Neural cell (in vitro differentiated cells): ENCODE data around the gene PCGF3. TPM values are rescaled to one million over a fixed set of nuclear protein-coding genes. Genes with fewer than 3 reads are reported as not detected.

ENCODE experiments used
- H2AFZ ChIP-seq: fragments of 200-600, 300-800 bp; sonication (generic), shearing (Covaris generic); 2 replicates; pipeline ENCODE4 v1.6.0; 2014; ENCODE audit warnings: low read depth, mild to moderate bottlenecking, antibody characterized with exemption, low read length, moderate library complexity
- H3F3A ChIP-seq: fragments of 200-600 bp; shearing (Covaris generic); 2 replicates; pipeline ENCODE4 v1.6.1; 2016; ENCODE audit warnings: mild to moderate bottlenecking, moderate library complexity, mixed read lengths, antibody characterized with exemption, low read length; ENCODE audit not compliant: insufficient read depth, poor library complexity, severe bottlenecking
- H3K27ac ChIP-seq: fragments of 200-600, 300-800 bp; sonication (generic), shearing (Covaris generic); 2 replicates; pipeline ENCODE4 v1.5.1; 2014; ENCODE audit warnings: mild to moderate bottlenecking, low read length, moderate library complexity
- H3K27me3 ChIP-seq: fragments of 300-800, 200-600 bp; sonication (generic), shearing (Covaris generic); 2 replicates; pipeline ENCODE4 v1.6.0; 2014; ENCODE audit warnings: mild to moderate bottlenecking, low read depth, low read length, moderate library complexity; ENCODE audit not compliant: insufficient read depth
- H3K36me3 ChIP-seq: fragments of 300-800, 200-600 bp; sonication (generic), shearing (Covaris generic); 2 replicates; pipeline ENCODE4 v1.5.1; 2014; ENCODE audit warnings: mild to moderate bottlenecking, antibody characterized with exemption, low read length, moderate library complexity; ENCODE audit not compliant: insufficient read depth
- H3K4me2 ChIP-seq: fragments of 300-800, 200-600 bp; sonication (generic), shearing (Covaris generic); 2 replicates; pipeline ENCODE4 v1.6.0; 2014; ENCODE audit warnings: mild to moderate bottlenecking, low read length
- H3K4me3 ChIP-seq: fragments of 300-800, 200-600 bp; sonication (generic), shearing (Covaris generic); 2 replicates; pipeline ENCODE4 v1.5.1; 2014; ENCODE audit warnings: mild to moderate bottlenecking, low read length, moderate library complexity
- H3K79me2 ChIP-seq: fragments of 200-600 bp; shearing (Covaris generic); replicated peaks from 2 replicates; pipeline ENCODE4 v1.6.0; 2014; ENCODE audit warnings: mild to moderate bottlenecking, low read length, moderate library complexity; ENCODE audit not compliant: insufficient read depth
- H3K9ac ChIP-seq: fragments of 300-800, 200-600 bp; sonication (generic), shearing (Covaris generic); 2 replicates; pipeline ENCODE4 v1.6.1; 2016; ENCODE audit warnings: mild to moderate bottlenecking, low read length, mixed read lengths
- H3K9me2 ChIP-seq: fragments of 200-600 bp; shearing (Covaris generic); 2 replicates; pipeline ENCODE4 v1.6.1; 2016; ENCODE audit warnings: mild to moderate bottlenecking, low read length, mixed read lengths; ENCODE audit not compliant: insufficient read depth
- H3K9me3 ChIP-seq: fragments of 200-600, 300-800 bp; sonication (generic), shearing (Covaris generic); 2 replicates; pipeline ENCODE4 v1.6.1; 2016; ENCODE audit warnings: mild to moderate bottlenecking, mixed run types, low read length, moderate library complexity, mixed read lengths
- H4K20me1 ChIP-seq: fragments of 200-600 bp; shearing (Covaris generic); 2 replicates; pipeline ENCODE4 v1.6.1; 2016; ENCODE audit warnings: mild to moderate bottlenecking, mixed run types; ENCODE audit not compliant: insufficient read depth
- EP300 ChIP-seq: fragments of 450-650 bp; conservative IDR thresholded peaks from 2 replicates; pipeline ENCODE4 v1.6.1; 2014; ENCODE audit warnings: antibody characterized with exemption, mild to moderate bottlenecking, moderate library complexity; ENCODE audit not compliant: poor library complexity, severe bottlenecking
- EZH2 ChIP-seq: fragments of 200-600, 300-800 bp; shearing (Covaris generic), sonication (generic); IDR thresholded peaks from 2 replicates; pipeline ENCODE4 v1.6.1; 2014; ENCODE audit warnings: antibody characterized with exemption, low read length, borderline replicate concordance, mild to moderate bottlenecking; ENCODE audit not compliant: insufficient read depth, poor library complexity, severe bottlenecking
- MXI1 ChIP-seq: fragments of 450-650 bp; conservative IDR thresholded peaks from 2 replicates; pipeline ENCODE4 v1.6.1; 2014; ENCODE audit warnings: antibody characterized with exemption, mild to moderate bottlenecking; ENCODE audit not compliant: poor library complexity, severe bottlenecking
- POLR2AphosphoS5 ChIP-seq: IDR thresholded peaks from 2 replicates; pipeline ENCODE4 v1.6.1; 2012
- RAD21 ChIP-seq: fragments of 450-650 bp; conservative IDR thresholded peaks from 2 replicates; pipeline ENCODE4 v1.6.1; 2014; ENCODE audit warnings: antibody characterized with exemption, mild to moderate bottlenecking, moderate library complexity
- SMC3 ChIP-seq: fragments of 450-650 bp; conservative IDR thresholded peaks from 2 replicates; pipeline ENCODE4 v1.6.1; 2014; ENCODE audit warnings: antibody characterized with exemption, mild to moderate bottlenecking, moderate library complexity; ENCODE audit not compliant: poor library complexity
- TAF1 ChIP-seq: IDR thresholded peaks from 2 replicates; pipeline ENCODE4 v1.6.1; 2012; ENCODE audit warnings: low read depth
- polyA plus RNA-seq: library from polyadenylated mRNA; depleted of rRNA; stranded (reverse); fragments of >200 nt; gene quantifications from 2 replicates; pipeline ENCODE4 v1.2.3, GENCODE V29; 2014
- TF ChIP-seq, protein P1 (sequence below): fragments of 450-650 bp; IDR thresholded peaks from 2 replicates; pipeline ENCODE4 v1.5.1; 2014; ENCODE audit warnings: antibody characterized with exemption, mild to moderate bottlenecking, moderate library complexity; ENCODE audit not compliant: poor library complexity, severe bottlenecking
- TF ChIP-seq, protein P2 (sequence below): IDR thresholded peaks from 2 replicates; pipeline ENCODE4 v1.6.1; 2012; ENCODE audit warnings: borderline replicate concordance

Gene PCGF3
- polyA plus RNA-seq, 1 donor from 2014 or later: 117 TPM

DNA sequence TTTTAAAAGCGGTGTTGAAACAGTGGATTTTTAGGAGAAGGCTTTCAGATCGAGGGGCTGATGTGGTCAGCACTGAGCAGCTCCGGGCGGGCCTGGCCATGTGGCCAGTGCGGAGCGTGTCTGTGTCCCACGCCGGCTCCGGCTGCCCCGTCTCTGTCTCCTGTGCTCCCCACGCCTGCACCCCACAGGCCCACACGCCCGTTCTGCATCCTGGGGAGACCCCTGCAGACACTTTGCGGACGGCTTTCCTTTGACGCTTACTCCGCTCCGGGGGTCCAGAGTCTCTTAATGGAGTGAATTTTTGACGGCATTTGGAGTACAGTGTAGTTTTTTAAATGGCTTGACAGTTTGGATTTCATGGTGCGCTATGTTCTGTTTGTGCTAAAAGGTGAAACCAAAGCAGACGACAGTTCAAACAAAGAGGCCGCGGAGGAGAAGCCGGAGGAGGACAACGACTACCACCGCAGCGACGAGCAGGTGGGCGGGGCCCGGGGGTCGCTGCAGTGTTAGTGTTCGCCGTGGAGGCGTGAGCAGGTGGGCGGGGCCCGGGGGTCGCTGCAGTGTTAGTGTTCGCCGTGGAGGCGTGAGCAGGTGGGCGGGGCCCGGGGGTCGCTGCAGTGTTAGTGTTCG, 38.7 kb downstream of the PCGF3 start:
- no peaks in the 10 kb centered on the region for H3K36me3 ChIP-seq
- H3K9me2 ChIP-seq: no peaks in the 10 kb centered on the region
- H3K9ac ChIP-seq: no peak overlapping the region
- no peak overlapping the region for H3K4me3 ChIP-seq
- no peaks in the 10 kb centered on the region for H4K20me1 ChIP-seq
- TF ChIP-seq, protein P1, sequence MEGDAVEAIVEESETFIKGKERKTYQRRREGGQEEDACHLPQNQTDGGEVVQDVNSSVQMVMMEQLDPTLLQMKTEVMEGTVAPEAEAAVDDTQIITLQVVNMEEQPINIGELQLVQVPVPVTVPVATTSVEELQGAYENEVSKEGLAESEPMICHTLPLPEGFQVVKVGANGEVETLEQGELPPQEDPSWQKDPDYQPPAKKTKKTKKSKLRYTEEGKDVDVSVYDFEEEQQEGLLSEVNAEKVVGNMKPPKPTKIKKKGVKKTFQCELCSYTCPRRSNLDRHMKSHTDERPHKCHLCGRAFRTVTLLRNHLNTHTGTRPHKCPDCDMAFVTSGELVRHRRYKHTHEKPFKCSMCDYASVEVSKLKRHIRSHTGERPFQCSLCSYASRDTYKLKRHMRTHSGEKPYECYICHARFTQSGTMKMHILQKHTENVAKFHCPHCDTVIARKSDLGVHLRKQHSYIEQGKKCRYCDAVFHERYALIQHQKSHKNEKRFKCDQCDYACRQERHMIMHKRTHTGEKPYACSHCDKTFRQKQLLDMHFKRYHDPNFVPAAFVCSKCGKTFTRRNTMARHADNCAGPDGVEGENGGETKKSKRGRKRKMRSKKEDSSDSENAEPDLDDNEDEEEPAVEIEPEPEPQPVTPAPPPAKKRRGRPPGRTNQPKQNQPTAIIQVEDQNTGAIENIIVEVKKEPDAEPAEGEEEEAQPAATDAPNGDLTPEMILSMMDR: no peak
- TF ChIP-seq TAF1 (no peak), RAD21 (no peak), EP300 (no peak), MXI1 (no peak), EZH2 (no peak), SMC3 (no peak), POLR2AphosphoS5 (no peak)
- TF ChIP-seq, protein P2, sequence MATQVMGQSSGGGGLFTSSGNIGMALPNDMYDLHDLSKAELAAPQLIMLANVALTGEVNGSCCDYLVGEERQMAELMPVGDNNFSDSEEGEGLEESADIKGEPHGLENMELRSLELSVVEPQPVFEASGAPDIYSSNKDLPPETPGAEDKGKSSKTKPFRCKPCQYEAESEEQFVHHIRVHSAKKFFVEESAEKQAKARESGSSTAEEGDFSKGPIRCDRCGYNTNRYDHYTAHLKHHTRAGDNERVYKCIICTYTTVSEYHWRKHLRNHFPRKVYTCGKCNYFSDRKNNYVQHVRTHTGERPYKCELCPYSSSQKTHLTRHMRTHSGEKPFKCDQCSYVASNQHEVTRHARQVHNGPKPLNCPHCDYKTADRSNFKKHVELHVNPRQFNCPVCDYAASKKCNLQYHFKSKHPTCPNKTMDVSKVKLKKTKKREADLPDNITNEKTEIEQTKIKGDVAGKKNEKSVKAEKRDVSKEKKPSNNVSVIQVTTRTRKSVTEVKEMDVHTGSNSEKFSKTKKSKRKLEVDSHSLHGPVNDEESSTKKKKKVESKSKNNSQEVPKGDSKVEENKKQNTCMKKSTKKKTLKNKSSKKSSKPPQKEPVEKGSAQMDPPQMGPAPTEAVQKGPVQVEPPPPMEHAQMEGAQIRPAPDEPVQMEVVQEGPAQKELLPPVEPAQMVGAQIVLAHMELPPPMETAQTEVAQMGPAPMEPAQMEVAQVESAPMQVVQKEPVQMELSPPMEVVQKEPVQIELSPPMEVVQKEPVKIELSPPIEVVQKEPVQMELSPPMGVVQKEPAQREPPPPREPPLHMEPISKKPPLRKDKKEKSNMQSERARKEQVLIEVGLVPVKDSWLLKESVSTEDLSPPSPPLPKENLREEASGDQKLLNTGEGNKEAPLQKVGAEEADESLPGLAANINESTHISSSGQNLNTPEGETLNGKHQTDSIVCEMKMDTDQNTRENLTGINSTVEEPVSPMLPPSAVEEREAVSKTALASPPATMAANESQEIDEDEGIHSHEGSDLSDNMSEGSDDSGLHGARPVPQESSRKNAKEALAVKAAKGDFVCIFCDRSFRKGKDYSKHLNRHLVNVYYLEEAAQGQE: no peak
- H3K27ac ChIP-seq: no peak overlapping the region
- no peaks in the 10 kb centered on the region for H3F3A ChIP-seq
- no peaks in the 10 kb centered on the region for H3K9me3 ChIP-seq
- no peaks in the 10 kb centered on the region for H3K27me3 ChIP-seq
- H3K4me2 ChIP-seq: no peak overlapping the region
- H3K79me2 ChIP-seq: no peaks in the 10 kb centered on the region
- no peak overlapping the region for H2AFZ ChIP-seq

DNA sequence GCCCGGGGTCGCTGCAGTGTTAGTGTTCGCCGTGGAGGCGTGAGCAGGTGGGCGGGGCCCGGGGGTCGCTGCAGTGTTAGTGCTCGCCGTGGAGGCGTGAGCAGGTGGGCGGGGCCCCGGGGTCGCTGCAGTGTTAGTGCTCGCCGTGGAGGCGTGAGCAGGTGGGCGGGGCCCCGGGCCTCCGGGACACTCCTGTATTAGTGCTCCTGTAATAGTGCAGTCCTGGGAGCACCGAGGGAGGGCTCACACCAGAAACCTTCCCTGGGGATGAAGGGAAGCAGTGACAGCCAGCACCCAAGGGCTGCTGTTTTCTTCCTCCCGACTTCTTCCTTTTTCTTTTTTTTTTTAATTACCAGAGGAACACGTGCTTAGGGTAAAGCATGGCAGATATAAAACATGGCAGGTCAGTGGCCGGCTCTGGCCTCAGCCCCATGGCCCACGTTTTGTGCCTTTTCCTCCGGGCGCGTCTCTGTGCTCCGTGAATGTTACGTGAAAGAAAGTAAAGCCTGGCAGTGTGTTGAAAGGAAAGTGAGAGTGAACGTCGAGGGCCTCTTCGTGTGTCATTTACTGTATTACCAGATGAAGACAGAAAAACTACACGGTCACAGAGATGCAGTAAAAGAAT, 42.0 kb downstream of the PCGF3 start:
- Histone ChIP-seq H3K9ac (no peak overlapping the region), H3K4me2 (no peak overlapping the region), H3K9me2 (no peaks in the 10 kb centered on the region), H2AFZ (no peak overlapping the region), H3K27me3 (no peaks in the 10 kb centered on the region), H3K27ac (no peak overlapping the region), H3K4me3 (no peak overlapping the region), H3K9me3 (no peaks in the 10 kb centered on the region), H3K79me2 (peaks cover 5% of the 10 kb centered on the region), H4K20me1 (peaks cover 4% of the 10 kb centered on the region), H3K36me3 (peaks cover 5% of the 10 kb centered on the region), H3F3A (no peaks in the 10 kb centered on the region)
- no peak for TF ChIP-seq EZH2
- no peak for TF ChIP-seq SMC3
- TF ChIP-seq RAD21: no peak
- TF ChIP-seq POLR2AphosphoS5: no peak
- TF ChIP-seq, protein P2: no peak
- no peak for TF ChIP-seq MXI1
- TF ChIP-seq EP300: no peak
- TF ChIP-seq TAF1: no peak
- TF ChIP-seq, protein P1: no peak
